Neural cell (in vitro differentiated cells): ENCODE measurements around the gene TP53TG5.

ENCODE experiments used
- EP300 ChIP-seq: fragments of 450-650 bp; conservative IDR thresholded peaks from 2 replicates; pipeline ENCODE4 v1.6.1; 2014; ENCODE audit warnings: antibody characterized with exemption, mild to moderate bottlenecking, moderate library complexity; ENCODE audit not compliant: poor library complexity, severe bottlenecking
- EZH2 ChIP-seq: fragments of 200-600, 300-800 bp; shearing (Covaris generic), sonication (generic); IDR thresholded peaks from 2 replicates; pipeline ENCODE4 v1.6.1; 2014; ENCODE audit warnings: antibody characterized with exemption, low read length, borderline replicate concordance, mild to moderate bottlenecking; ENCODE audit not compliant: insufficient read depth, poor library complexity, severe bottlenecking
- RAD21 ChIP-seq: fragments of 450-650 bp; conservative IDR thresholded peaks from 2 replicates; pipeline ENCODE4 v1.6.1; 2014; ENCODE audit warnings: antibody characterized with exemption, mild to moderate bottlenecking, moderate library complexity
- REST ChIP-seq: IDR thresholded peaks from 2 replicates; pipeline ENCODE4 v1.6.1; 2012; ENCODE audit warnings: borderline replicate concordance
- TAF1 ChIP-seq: IDR thresholded peaks from 2 replicates; pipeline ENCODE4 v1.6.1; 2012; ENCODE audit warnings: low read depth
- TF ChIP-seq, protein P1 (sequence below): fragments of 450-650 bp; IDR thresholded peaks from 2 replicates; pipeline ENCODE4 v1.5.1; 2014; ENCODE audit warnings: antibody characterized with exemption, mild to moderate bottlenecking, moderate library complexity; ENCODE audit not compliant: poor library complexity, severe bottlenecking

DNA sequence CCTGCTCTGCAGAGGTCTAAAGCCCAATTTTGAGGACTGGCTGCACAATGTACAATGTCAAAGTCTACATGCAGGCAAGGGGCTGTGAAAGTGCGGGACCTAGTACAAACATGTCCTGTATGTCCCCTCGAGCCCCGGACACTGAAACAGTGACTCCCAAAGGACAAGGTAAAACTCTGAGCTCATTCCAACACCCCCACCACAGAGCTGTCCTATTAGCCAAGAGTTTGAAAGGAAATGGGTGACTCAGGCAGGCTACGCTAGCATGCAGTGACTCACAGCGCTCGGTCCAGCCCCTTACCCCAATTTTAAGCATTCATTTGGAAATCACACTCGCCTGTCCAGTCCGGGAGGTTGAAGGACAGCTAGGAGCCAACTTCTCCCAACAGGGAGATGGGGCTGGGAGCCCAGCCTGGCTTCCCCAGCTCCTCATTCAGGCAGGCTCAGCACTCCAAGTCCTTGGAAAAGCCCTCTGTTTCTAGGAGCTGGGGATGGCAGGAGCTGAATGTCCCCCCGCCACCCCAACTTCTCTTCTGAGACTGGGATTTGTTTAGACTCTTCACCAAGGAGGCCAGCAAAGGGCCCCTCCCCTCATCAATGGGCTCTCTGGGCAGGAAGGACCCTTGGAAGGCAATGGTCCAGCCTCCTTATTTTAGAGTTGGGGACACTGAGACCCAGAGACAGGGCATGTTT lies 33.8 kb downstream of the TP53TG5 start:
- TF ChIP-seq, protein P1, sequence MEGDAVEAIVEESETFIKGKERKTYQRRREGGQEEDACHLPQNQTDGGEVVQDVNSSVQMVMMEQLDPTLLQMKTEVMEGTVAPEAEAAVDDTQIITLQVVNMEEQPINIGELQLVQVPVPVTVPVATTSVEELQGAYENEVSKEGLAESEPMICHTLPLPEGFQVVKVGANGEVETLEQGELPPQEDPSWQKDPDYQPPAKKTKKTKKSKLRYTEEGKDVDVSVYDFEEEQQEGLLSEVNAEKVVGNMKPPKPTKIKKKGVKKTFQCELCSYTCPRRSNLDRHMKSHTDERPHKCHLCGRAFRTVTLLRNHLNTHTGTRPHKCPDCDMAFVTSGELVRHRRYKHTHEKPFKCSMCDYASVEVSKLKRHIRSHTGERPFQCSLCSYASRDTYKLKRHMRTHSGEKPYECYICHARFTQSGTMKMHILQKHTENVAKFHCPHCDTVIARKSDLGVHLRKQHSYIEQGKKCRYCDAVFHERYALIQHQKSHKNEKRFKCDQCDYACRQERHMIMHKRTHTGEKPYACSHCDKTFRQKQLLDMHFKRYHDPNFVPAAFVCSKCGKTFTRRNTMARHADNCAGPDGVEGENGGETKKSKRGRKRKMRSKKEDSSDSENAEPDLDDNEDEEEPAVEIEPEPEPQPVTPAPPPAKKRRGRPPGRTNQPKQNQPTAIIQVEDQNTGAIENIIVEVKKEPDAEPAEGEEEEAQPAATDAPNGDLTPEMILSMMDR = no peak
- no peak for TF ChIP-seq EP300
- no peak for TF ChIP-seq REST
- no peak for TF ChIP-seq EZH2
- TF ChIP-seq RAD21 = no peak
- no peak for TF ChIP-seq TAF1
